Smooth muscle cell of the brain vasculature (primary cell): ENCODE results near the gene FHDC1.
"Not testable (repeated sequence)": the region's sequence is repeated elsewhere in the genome, so short reads cannot be mapped to it uniquely, and the experiment has no call there.

ENCODE experiments used
- DNase-seq: peaks from one replicate; pipeline ENCODE4 v3.0.0-alpha.2; 2012; ENCODE audit warnings: low read depth, low spot score

Gene FHDC1

DNA sequence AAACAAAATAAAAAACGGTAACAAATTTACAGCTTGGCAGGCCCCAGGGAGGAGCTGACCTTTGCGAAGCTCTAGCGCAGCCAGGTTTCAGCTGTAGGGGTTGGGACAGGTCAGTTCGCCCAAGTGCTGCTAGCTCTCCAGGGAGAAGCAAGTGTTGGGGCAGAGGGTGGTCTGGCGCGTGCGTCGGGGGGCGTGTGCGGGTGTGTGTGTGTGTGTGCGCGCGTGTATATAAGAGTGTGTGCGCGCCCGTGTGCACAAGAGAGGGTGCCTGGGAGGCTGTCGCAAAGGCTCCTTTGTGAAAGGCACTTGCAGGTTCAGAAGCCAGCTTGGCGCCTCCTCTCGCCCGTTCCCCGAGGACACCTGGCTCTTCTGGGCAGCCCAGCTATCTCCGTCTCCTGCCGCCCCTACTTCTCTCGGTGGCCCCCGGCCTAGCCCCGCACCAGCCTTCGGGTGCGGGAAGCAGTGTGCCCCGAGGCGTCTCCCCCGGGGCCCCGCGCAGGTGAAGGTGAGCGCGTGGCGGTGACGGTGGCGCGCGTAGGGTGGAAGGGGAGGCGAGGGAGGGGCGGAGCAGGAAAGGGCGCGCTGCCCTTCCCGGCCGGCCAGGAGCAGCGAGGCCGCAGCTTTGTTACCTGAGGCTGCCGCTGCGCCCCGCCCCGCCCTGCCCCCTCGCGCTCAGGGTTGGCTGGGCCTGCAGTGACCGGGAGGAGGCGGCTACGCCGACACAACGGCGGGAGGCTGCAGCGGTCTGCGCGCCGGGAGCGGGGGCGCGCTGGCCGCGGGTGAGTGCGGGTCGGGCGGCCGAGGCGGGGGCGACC, at the start of gene FHDC1:
FHDC1 (plus strand) TSS at position 693 of the 815 bp plus-strand sequence. CDS start 6,735 bp downstream, outside the sequence.
- DNase-seq, result no peak

- DNase-seq, result no peak
Measured at GRCh38 chr4:152887981-152888380, 48.1 kb upstream of the FHDC1 start.

DNA sequence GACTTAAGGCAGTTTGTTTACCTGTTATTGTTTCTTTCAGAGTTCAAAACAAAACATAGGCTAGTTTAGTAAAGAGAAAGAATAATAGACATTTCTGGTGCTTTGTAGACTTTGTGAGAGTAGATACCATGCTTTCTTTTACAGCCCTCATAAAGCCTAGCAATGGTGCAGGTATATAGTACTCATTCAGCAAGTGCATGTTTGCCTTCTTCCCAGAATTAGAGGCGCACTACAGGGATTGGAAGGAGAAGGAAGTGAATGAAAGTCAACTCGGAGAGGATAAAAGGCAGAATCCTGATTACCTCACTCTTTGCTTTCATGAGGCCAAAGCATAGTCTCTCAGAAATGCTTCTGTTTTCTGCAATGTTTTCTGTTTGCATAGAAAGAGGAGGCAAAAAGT, 43.1 kb upstream of the FHDC1 start:
- DNase-seq, result no peak

- no peak for DNase-seq
Measured at GRCh38 chr4:152894673-152895072, 41.5 kb upstream of the FHDC1 start.

DNA sequence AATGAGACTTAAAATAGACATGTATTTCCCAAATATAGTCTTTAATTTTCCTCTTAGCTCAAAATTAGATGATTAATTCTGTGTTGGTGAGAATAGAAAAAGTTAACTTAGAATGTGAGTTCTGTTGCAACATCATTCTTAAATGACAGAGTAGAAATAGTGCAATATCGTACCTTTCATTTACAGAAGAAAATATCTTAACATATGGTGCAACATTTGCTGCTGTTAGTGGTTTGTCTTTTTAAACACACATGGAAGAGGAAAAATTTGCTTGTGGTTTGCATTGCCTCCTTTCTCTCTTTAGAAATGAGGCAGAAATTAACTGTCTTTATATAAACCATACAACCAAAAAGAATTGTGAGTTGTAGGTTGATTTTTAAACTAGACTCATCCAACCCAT, 39.3 kb upstream of the FHDC1 start:
- DNase-seq, result no peak

DNA sequence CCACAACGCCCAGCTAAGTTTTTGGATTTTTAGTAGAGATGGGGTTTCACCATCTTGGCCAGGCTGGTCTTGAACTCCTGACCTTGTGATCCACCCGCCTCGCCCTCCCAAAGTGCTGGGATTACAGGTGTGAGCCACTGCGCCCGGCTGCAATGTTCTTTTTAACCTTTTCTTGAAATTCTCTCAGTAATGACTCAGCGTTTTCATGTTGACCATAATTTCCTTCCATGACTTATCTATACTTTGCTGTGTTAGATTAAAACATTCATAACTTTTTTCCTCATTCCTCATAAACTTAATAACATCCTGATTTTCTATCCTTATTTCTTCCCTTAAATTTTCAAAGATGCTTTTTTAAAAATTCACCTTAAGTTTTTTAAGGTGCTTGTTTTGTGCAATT, 38.0 kb upstream of the FHDC1 start:
- not testable (repeated sequence) for DNase-seq

DNA sequence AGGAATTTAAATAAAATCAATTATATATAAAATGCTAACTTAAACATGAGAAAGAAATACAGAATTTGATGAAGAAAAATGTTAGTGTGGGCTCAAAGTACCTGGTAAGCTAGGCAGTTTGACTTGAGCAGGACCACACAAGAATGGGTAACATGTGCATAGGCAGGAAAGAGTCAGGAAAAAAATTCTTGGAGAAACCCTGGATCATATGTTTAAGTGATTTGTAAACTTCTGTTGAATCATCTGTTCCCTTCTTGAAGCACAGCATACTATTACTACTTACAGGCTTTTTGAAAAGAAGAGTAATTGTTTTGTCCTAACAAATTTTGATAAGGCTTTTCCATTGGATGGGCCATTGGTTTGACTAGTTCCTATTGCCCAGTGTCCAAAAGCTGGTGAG, 37.5 kb upstream of the FHDC1 start:
- no peak for DNase-seq

DNA sequence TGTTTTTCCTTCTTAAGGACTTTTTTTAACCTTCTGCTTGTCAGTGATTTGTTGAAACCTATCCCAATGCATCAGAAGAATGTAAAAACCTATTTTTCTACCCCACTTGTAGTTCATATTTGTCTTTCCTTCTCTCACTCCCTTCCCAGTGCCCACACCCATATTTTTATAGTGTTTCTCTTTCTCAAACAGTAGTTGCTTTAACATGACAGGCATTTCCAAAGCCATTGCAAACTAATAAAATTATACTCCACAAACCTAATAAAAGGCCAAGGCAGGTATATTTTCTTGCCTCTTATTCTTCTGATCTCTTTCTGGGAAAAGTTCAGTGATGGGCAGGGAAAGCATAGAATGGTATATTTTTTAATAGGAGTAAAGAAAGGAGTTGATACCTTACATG, 35.7 kb upstream of the FHDC1 start:
- DNase-seq, result no peak

- DNase-seq, result no peak
Measured at GRCh38 chr4:152901205-152901604, 34.9 kb upstream of the FHDC1 start.

DNA sequence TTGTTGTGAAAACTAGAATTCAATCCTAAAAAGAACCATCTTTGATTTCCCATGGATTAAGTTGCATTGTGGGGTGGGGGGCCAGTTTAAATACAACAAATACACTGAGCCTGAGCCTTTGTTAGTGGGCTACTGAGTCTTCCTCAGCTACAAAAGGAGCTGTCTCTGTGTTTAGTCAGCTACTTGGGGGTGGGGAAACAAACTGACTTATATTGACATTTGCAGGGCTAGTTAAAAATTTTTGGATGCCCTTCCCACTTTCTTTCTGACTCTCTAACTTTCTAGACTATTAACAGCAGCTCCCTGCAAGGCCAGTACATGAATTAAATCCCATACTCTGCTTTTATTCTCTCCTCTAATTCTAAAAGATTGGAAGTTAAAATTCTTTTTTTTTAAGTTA, 32.5 kb upstream of the FHDC1 start:
- no peak for DNase-seq

GRCh38 chr4:152909901-152910300, 26.2 kb upstream of the FHDC1 start:
- no peak for DNase-seq

GRCh38 chr4:152910521-152910920, 25.6 kb upstream of the FHDC1 start:
- DNase-seq, result no peak

- no peak for DNase-seq
Measured at GRCh38 chr4:152917543-152918395, 18.4 kb upstream of the FHDC1 start.

- no peak for DNase-seq
Measured at GRCh38 chr4:152919826-152920225, 16.3 kb upstream of the FHDC1 start.

DNA sequence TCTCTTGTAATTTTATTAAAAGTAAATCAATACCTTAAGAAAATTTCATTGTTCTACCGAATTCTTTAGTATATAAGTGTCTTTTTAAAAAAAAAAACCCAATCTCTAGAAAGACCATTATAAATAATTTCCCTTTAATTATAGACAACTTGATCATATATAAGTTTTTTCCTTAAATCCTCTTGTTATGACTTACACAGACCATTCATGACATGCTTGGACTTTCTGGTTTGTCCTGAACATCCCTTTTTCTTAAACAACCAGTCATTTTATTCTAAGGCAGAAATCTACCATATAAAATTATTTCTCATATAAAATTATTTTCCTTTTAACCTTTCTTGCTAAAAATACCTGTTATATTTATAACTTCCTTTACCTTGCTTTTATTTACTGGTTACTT, 15.4 kb upstream of the FHDC1 start:
- DNase-seq, result no peak

- no peak for DNase-seq
Measured at GRCh38 chr4:152921284-152921683, 14.8 kb upstream of the FHDC1 start.

DNA sequence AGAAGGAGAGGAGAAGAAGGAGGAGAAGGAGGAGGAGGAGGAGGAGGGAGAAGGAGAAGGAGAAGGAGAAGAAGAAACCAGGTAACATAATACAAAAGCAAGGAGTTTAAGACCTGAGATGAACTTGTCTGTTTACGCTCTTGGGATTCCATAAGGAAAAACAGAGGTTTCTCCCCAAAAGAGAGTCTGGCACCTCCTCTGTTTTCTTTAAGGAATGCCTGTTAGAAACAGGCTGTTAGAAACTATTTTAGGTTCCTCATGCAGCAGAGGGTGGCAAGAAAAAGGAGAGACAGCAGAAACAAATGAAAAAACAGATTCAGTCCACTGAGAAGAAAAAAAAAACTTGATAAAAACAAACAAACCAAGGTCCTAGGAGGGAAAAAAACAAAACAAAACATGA, 10.3 kb upstream of the FHDC1 start:
- no peak for DNase-seq

GRCh38 chr4:152926959-152927358, 9.2 kb upstream of the FHDC1 start:
- no peak for DNase-seq

GRCh38 chr4:152927737-152928136, 8.4 kb upstream of the FHDC1 start:
- no peak for DNase-seq

GRCh38 chr4:152928286-152928685, 7.8 kb upstream of the FHDC1 start:
- no peak for DNase-seq

DNA sequence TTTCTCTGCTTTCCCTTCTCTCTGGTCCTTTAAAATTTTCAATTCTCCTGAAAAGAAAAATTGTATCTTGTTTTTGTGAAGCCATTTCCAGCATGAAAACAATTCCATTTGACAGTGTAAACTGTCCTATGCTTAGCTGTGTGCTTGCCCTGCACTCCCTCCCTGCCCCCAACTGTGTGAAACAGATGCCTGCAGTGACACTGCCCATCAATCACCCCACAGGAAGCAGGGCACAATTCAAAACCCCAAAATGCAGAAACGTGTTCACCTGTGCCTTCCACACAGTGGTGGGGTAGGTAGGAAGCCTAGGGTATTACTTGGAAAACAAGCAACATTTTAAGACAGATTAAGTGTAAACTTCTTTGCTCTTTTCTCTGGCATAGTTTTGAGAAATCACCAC, 6.2 kb upstream of the FHDC1 start:
- no peak for DNase-seq

GRCh38 chr4:152935143-152935542, 980 bp upstream of the FHDC1 start:
- no peak for DNase-seq
